Adrenal gland (tissue), 12 donors: ENCODE data around the gene SOX12. TPM values are rescaled to one million over a fixed set of nuclear protein-coding genes. Genes with fewer than 3 reads are reported as not detected.

ENCODE experiments used
- DNase-seq, 7 donors: peaks; one replicate each; pipeline ENCODE4 v3.0.0-alpha.2; 2019 to 2020
- H3K27ac ChIP-seq, 5 donors: fragments of 200-600 bp; sonication (generic) in 4 of 5; 1 replicate in 3 of 5; 2 replicates in 2 of 5; pipeline versions ENCODE4 v1.5.1 to v1.8.0; 2016 to 2020; ENCODE audit warnings: mild to moderate bottlenecking in 1 of 5
- H3K27me3 ChIP-seq: fragments of 200-600 bp; 2 replicates; pipeline ENCODE4 v1.8.0; 2021
- H3K36me3 ChIP-seq, 2 donors: fragments of 200-600 bp; replicated peaks in 1 of 2; 1 replicate in 1 of 2; 2 replicates in 1 of 2; pipeline versions ENCODE4 v1.5.1 to v1.8.0; 2018 to 2022
- H3K4me1 ChIP-seq, 2 donors: fragments of 200-600 bp; replicated peaks in 1 of 2; 1 replicate in 1 of 2; 2 replicates in 1 of 2; pipeline versions ENCODE4 v1.5.1 to v1.8.0; 2018 to 2021
- H3K4me3 ChIP-seq, 4 donors: fragments of 200-600 bp; sonication (generic) in 3 of 4; one replicate each; pipeline ENCODE4 v1.5.1; 2016 to 2018
- H3K9me3 ChIP-seq, 3 donors: fragments of 200-600 bp; sonication (generic) in 1 of 3; replicated peaks in 1 of 3; 1 replicate in 2 of 3; 2 replicates in 1 of 3; pipeline versions ENCODE4 v1.5.1 to v1.8.0; 2016 to 2021
- POLR2A ChIP-seq, 2 donors: fragments of 450-650 bp; IDR thresholded peaks; one replicate each; pipeline ENCODE4 v1.6.1; 2017; ENCODE audit warnings: antibody characterized with exemption in 2 of 2, mild to moderate bottlenecking in 2 of 2, moderate library complexity in 1 of 2
- WGBS, 4 donors: extraction: QIAGEN DNeasy Blood & Tissue Kit in 2 of 4; methylation state at CpG; one replicate each; pipeline versions ENCODE4 v1.1.5 to v1.1.7; 2013 to 2017; 5-methylcytosine and 5-hydroxymethylcytosine counted together
- intact Hi-C, 2 donors: fragments of 100-400 bp; cut with DNase I; formaldehyde crosslinking; loops; one replicate each; pipeline versions ENCODE4 v1.14.1 to v1.15.0; 2022 to 2023
- polyA plus RNA-seq, 3 donors: library from polyadenylated mRNA; stranded (reverse); fragments of 200-250 nt in 2 of 3; fragments of 350-450 nt in 1 of 3; fragmentation: Illumina TruSeq in 1 of 3; extraction: RNeasy Lipid Tissue Mini Kit (QIAGEN cat#74804) in 1 of 3; gene quantifications; one replicate each; pipeline ENCODE4 v1.2.3, GENCODE V29; 2013 to 2014
- total RNA-seq, 9 donors: library from RNA; depleted of rRNA in 4 of 9; stranded (reverse); fragments of >200 nt in 4 of 9; fragments of 120-200 nt in 1 of 9; fragmentation: NEBNext Ultra II Directional in 1 of 9; extraction: Animal tissue kit (Norgen Biotek cat#: 25700) in 1 of 9; gene quantifications; one replicate each; pipeline versions ENCODE4 v1.1.0 to v1.2.4, GENCODE V29; 2013 to 2023
- TF ChIP-seq, protein P1 (sequence below), 6 experiments: fragments of 450-650 bp in 4 of 6; fragments of 200-600 bp in 2 of 6; sonication (generic) in 1 of 6; IDR thresholded peaks; 1 replicate in 5 of 6; 2 replicates in 1 of 6; pipeline versions ENCODE4 v1.5.1 to v1.8.0; 2016 to 2021; ENCODE audit warnings: antibody characterized with exemption in 6 of 6, mild to moderate bottlenecking in 2 of 6, moderate library complexity in 1 of 6
- donor health status: healthy with polysubstance abuse.
- donor health status: Bipolar disorder and iron deficiency.
- donor health status: DM: yes; HTN: yes; CAD: no.
- donor health status: DM: no; HTN: no; CAD: no.
- donor health status: DM: no; HTN: no; CAD: no.
- donor health status: DM: yes; HTN: yes; CAD: no.

SOX12 gene
- total and polyA plus RNA-seq, 12 donors, result 2.0 to 38.8 (median 11.2) TPM

GRCh38 chr20:343107-343506 is 17.8 kb downstream of the SOX12 start:
- H3K27ac ChIP-seq, result no peak overlapping the region
- no peaks in the 10 kb centered on the region for H3K27me3 ChIP-seq
- peaks cover 0 to 4% of the 10 kb centered on the region in 2 donors for H3K4me1 ChIP-seq
- no peaks in the 10 kb centered on the region for H3K36me3 ChIP-seq
- DNase-seq, result no peak
- H3K4me3 ChIP-seq, result no peak overlapping the region
- intact Hi-C loops, result no loop called here
- TF ChIP-seq, protein P1, sequence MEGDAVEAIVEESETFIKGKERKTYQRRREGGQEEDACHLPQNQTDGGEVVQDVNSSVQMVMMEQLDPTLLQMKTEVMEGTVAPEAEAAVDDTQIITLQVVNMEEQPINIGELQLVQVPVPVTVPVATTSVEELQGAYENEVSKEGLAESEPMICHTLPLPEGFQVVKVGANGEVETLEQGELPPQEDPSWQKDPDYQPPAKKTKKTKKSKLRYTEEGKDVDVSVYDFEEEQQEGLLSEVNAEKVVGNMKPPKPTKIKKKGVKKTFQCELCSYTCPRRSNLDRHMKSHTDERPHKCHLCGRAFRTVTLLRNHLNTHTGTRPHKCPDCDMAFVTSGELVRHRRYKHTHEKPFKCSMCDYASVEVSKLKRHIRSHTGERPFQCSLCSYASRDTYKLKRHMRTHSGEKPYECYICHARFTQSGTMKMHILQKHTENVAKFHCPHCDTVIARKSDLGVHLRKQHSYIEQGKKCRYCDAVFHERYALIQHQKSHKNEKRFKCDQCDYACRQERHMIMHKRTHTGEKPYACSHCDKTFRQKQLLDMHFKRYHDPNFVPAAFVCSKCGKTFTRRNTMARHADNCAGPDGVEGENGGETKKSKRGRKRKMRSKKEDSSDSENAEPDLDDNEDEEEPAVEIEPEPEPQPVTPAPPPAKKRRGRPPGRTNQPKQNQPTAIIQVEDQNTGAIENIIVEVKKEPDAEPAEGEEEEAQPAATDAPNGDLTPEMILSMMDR (IDR thresholded peaks at IDR 0.05), result no peak
- TF ChIP-seq POLR2A (IDR thresholded peaks at IDR 0.05), result no peak
- no peaks in the 10 kb centered on the region for H3K9me3 ChIP-seq

DNA sequence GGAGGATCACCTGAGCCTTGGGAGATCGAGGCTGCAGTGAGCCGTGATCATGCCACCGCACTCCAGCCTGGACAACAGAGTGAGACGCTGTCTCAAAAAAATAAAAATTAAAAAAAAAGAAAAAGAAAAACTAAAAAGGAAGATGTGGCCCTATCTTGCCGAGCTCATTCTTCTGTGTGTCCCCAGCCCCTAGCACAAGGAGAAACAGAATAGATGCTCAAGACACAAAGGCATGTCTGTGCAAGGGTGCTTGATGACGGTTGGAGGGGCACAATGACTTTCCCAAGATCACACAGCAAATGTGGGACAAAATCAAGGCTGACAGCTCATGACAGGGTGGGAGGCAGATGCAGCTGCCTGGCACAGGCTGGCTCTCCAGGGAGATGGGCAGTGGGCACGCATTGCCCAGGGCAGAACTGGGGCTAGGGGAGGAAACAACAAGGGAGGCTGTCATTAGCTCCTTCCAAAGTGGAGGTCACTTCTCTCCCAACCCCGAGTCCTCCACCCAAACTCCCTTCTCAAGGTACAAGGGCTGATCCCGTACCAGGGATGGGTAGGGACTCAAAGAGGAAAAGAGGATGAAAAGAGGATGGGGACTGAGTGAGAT is 20.8 kb downstream of the SOX12 start:
- TF ChIP-seq, protein P1 (IDR thresholded peaks at IDR 0.05), result no peak
- TF ChIP-seq POLR2A (IDR thresholded peaks at IDR 0.05), result no peak
- H3K27me3 ChIP-seq, result no peaks in the 10 kb centered on the region
- intact Hi-C loops, result no loop called here
- H3K9me3 ChIP-seq, result no peaks in the 10 kb centered on the region
- H3K4me3 ChIP-seq, result peak overlapping the region in 1 of 4 donors; percentile 73
- peak overlapping the region; percentile 55 to 96 (median 90) for H3K27ac ChIP-seq
- WGBS, 4 donors, result 65 to 73% (median 71%) methylated on average over 9 of the region's 9 CpGs
- H3K36me3 ChIP-seq, result peaks cover 0 to 11% of the 10 kb centered on the region in 2 donors
- peaks cover 0 to 11% of the 10 kb centered on the region in 2 donors for H3K4me1 ChIP-seq
- no peak for DNase-seq

- peak; percentile 25 to 51 for TF ChIP-seq POLR2A (IDR thresholded peaks at IDR 0.05)
- TF ChIP-seq, protein P1 (IDR thresholded peaks at IDR 0.05), result no peak
- WGBS, 4 donors, result 1 to 10% (median 1%) methylated on average over 16 to 50 of the region's 50 CpGs
- DNase-seq, result peak; percentile 76 to 87 (median 82)
Measured at GRCh38 chr20:346640-347316, 21.4 kb downstream of the SOX12 start, which contains the start of gene NRSN2. Gene NRSN2 (plus strand): TSS chr20:347111. CDS start chr20:349644, 2,533 bp downstream.

DNA sequence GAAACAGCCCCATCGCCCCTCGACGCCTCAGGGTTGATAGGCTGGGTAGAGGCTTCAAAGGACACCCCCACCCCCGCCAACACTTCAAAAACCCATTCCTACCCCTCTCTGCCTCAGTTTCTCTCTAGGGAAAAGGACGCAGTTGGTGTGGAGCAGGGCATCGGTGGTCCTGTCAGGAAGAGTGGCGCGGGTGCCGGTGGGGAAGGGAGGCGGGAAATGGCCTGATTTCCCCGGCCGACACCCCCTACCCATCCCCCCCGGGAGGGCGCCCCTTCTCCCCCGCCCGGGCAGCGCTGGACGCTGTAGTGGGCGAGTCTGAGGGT is 21.9 kb downstream of the SOX12 start:
- peak overlapping the region; percentile 7 to 73 (median 36) for H3K4me3 ChIP-seq
- H3K36me3 ChIP-seq, result peaks cover 0 to 18% of the 10 kb centered on the region in 2 donors
- peak in 1 of 7 donors; percentile 27 for DNase-seq
- no peaks in the 10 kb centered on the region for H3K27me3 ChIP-seq
- peak overlapping the region; percentile 55 to 96 (median 90) for H3K27ac ChIP-seq
- H3K4me1 ChIP-seq, result peaks cover 0 to 11% of the 10 kb centered on the region in 2 donors
- no peaks in the 10 kb centered on the region for H3K9me3 ChIP-seq
- WGBS, 4 donors, result 1 to 3% (median 1%) methylated on average over 12 to 19 of the region's 19 CpGs; no CpG with 5 or more reads in 1 of the 4 donors
- TF ChIP-seq POLR2A (IDR thresholded peaks at IDR 0.05), result no peak
- intact Hi-C loops, result no loop called here

More at GRCh38 chr20:346640-347316, 21.4 kb downstream of the SOX12 start, which contains the start of gene NRSN2:
- intact Hi-C loops, result no loop called here
- Histone ChIP-seq H3K9me3 (no peaks in the 10 kb centered on the region), H3K27ac (peak within 1 kb of the TSS; percentile 57 to 96 (median 90)), H3K36me3 (peaks cover 0 to 18% of the 10 kb centered on the region in 2 donors), H3K4me1 (peaks cover 0 to 11% of the 10 kb centered on the region in 2 donors), H3K4me3 (peak within 1 kb of the TSS; percentile 9 to 73 (median 57)), H3K27me3 (no peaks in the 10 kb centered on the region)
